IMR-90 (cell line): ENCODE data around the gene NCCRP1.

ENCODE experiments used
- BHLHE40 ChIP-seq: fragments of 150-350 bp; IDR thresholded peaks from 2 replicates; pipeline ENCODE4 v1.6.1; 2016; ENCODE audit warnings: mild to moderate bottlenecking, low read depth, low read length
- CTCF ChIP-seq: conservative IDR thresholded peaks from 2 replicates; pipeline ENCODE4 v1.5.1; 2012; ENCODE audit warnings: mild to moderate bottlenecking, low read depth, low read length, improper control_type of control experiment
- ELK1 ChIP-seq: fragments of 150-350 bp; IDR thresholded peaks from 2 replicates; pipeline ENCODE4 v1.6.1; 2016; ENCODE audit warnings: low read depth, mild to moderate bottlenecking, low read length, moderate library complexity, borderline replicate concordance
- MXI1 ChIP-seq: IDR thresholded peaks from 2 replicates; pipeline ENCODE4 v1.6.1; 2012; ENCODE audit warnings: low read depth, mild to moderate bottlenecking, low read length, moderate library complexity, borderline replicate concordance
- POLR2A ChIP-seq: IDR thresholded peaks from 2 replicates; pipeline ENCODE4 v1.6.1; 2012; ENCODE audit warnings: mild to moderate bottlenecking, low read depth, low read length
- RAD21 ChIP-seq: IDR thresholded peaks from 2 replicates; pipeline ENCODE4 v1.6.1; 2012; ENCODE audit warnings: low read length, improper control_type of control experiment
- RCOR1 ChIP-seq: IDR thresholded peaks from 2 replicates; pipeline ENCODE4 v1.6.1; 2012; ENCODE audit warnings: mild to moderate bottlenecking, low read length, improper control_type of control experiment; ENCODE audit not compliant: insufficient replicate concordance
- RFX5 ChIP-seq: IDR thresholded peaks from 2 replicates; pipeline ENCODE4 v1.8.0; 2012; ENCODE audit warnings: low read depth, mild to moderate bottlenecking, low read length, moderate library complexity
- SMC3 ChIP-seq: fragments of 150-350 bp; IDR thresholded peaks from 2 replicates; pipeline ENCODE4 v1.6.1; 2016; ENCODE audit warnings: low read depth, mild to moderate bottlenecking, antibody characterized with exemption, low read length, moderate library complexity
- USF2 ChIP-seq: fragments of 150-350 bp; IDR thresholded peaks from 2 replicates; pipeline ENCODE4 v1.6.1; 2017; ENCODE audit warnings: mild to moderate bottlenecking, antibody characterized with exemption, low read length, low read depth

- TF ChIP-seq POLR2A (no peak), CTCF (no peak), SMC3 (no peak), USF2 (no peak), ELK1 (no peak), MXI1 (no peak), RAD21 (no peak), RFX5 (no peak), BHLHE40 (no peak), RCOR1 (no peak)
Measured at GRCh38 chr19:39203372-39204341, 6.9 kb downstream of the NCCRP1 start, which contains the start of gene SYCN.
